DND-41 (cell line): Measurements from ENCODE around the gene LRRC72.

Experiments
- EZH2 ChIP-seq: IDR thresholded peaks from 3 replicates; pipeline ENCODE4 v1.6.1; 2012; ENCODE audit warnings: borderline replicate concordance, low read depth, mild to moderate bottlenecking, moderate library complexity, low read length, inconsistent platforms; ENCODE audit not compliant: severe bottlenecking
- TF ChIP-seq, protein P1 (sequence below): IDR thresholded peaks from 2 replicates; pipeline ENCODE4 v1.5.1; 2012; ENCODE audit warnings: borderline replicate concordance, low read length, moderate library complexity, mild to moderate bottlenecking; ENCODE audit not compliant: poor library complexity, severe bottlenecking; ENCODE audit errors: extremely low read depth

- TF ChIP-seq, protein P1, sequence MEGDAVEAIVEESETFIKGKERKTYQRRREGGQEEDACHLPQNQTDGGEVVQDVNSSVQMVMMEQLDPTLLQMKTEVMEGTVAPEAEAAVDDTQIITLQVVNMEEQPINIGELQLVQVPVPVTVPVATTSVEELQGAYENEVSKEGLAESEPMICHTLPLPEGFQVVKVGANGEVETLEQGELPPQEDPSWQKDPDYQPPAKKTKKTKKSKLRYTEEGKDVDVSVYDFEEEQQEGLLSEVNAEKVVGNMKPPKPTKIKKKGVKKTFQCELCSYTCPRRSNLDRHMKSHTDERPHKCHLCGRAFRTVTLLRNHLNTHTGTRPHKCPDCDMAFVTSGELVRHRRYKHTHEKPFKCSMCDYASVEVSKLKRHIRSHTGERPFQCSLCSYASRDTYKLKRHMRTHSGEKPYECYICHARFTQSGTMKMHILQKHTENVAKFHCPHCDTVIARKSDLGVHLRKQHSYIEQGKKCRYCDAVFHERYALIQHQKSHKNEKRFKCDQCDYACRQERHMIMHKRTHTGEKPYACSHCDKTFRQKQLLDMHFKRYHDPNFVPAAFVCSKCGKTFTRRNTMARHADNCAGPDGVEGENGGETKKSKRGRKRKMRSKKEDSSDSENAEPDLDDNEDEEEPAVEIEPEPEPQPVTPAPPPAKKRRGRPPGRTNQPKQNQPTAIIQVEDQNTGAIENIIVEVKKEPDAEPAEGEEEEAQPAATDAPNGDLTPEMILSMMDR: no peak
- no peak for TF ChIP-seq EZH2
These were observed 67.4 kb downstream of the LRRC72 start for GRCh38 chr7:16594061-16594460.
